ENCODE results near the gene ZNF497. TPM values are rescaled to one million over a fixed set of nuclear protein-coding genes. Genes with fewer than 3 reads are reported as not detected.
"Not testable (repeated sequence)": the region's sequence is repeated elsewhere in the genome, so short reads cannot be mapped to it uniquely, and the experiment has no call there.

The ZNF497 gene
- total RNA-seq, 1 donor from 2014 or later = 0.93 TPM

GRCh38 chr19:58386576-58387337 lies 24.2 kb upstream of the ZNF497 start, which contains the start of gene RPS5:
Gene RPS5 (plus strand): TSS chr19:58387269. CDS start chr19:58388138, 869 bp downstream.
- Mint-ChIP-seq H3K27ac (peak within 1 kb of the TSS; percentile 99), H3K4me1 (ENCODE audit: low read depth) (peaks cover 35% of the 10 kb centered on the region), H3K36me3 (ENCODE audit: low read depth) (peaks cover 28% of the 10 kb centered on the region), H3K4me3 (peak within 1 kb of the TSS; percentile 93), H3K9me3 (no peaks in the 10 kb centered on the region), H3K27me3 (ENCODE audit: insufficient read depth) (no peaks in the 10 kb centered on the region)
- DNase-seq (ENCODE audit: low spot score) = peak; percentile 95
- intact Hi-C loops (cut with micrococcal nuclease) = loop anchor here (1.0 to 10.0 kb wide), 9 partner anchors 15 to 572 kb away; partner anchors contain the start of genes ERVK3-1, ZNF132, ZNF274 and ZNF324B

GRCh38 chr19:58385891-58386575 lies 23.5 kb upstream of the ZNF497 start:
- no peaks in the 10 kb centered on the region for H3K27me3 Mint-ChIP-seq (ENCODE audit: insufficient read depth)
- H3K4me3 Mint-ChIP-seq = peak overlapping the region; percentile 93
- H3K9me3 Mint-ChIP-seq = no peaks in the 10 kb centered on the region
- no peak for DNase-seq (ENCODE audit: low spot score)
- H3K4me1 Mint-ChIP-seq (ENCODE audit: low read depth) = peaks cover 35% of the 10 kb centered on the region
- peak overlapping the region; percentile 99 for H3K27ac Mint-ChIP-seq
- intact Hi-C loops (cut with micrococcal nuclease) = loop anchor here (2.0 to 10.0 kb wide), 2 partner anchors 65 to 571 kb away; partner anchors contain the start of genes ZNF324B and ZNF552
- H3K36me3 Mint-ChIP-seq (ENCODE audit: low read depth) = peaks cover 28% of the 10 kb centered on the region

GRCh38 chr19:58385313-58385890 lies 22.9 kb upstream of the ZNF497 start:
- Mint-ChIP-seq H3K9me3 (no peaks in the 10 kb centered on the region), H3K36me3 (ENCODE audit: low read depth) (peaks cover 22% of the 10 kb centered on the region), H3K4me3 (peak overlapping the region; percentile 93), H3K27ac (peak overlapping the region; percentile 99), H3K27me3 (ENCODE audit: insufficient read depth) (no peaks in the 10 kb centered on the region), H3K4me1 (ENCODE audit: low read depth) (peaks cover 35% of the 10 kb centered on the region)
- DNase-seq (ENCODE audit: low spot score) = no peak
- intact Hi-C loops (cut with micrococcal nuclease) = loop anchor here (10.0 kb wide), 1 partner anchor 571 kb away; the partner anchor contains the start of gene ZNF552

GRCh38 chr19:58382997-58383603 lies 20.5 kb upstream of the ZNF497 start:
- H3K27ac Mint-ChIP-seq = peak overlapping the region; percentile 74
- no peak for DNase-seq (ENCODE audit: low spot score)
- no peaks in the 10 kb centered on the region for H3K27me3 Mint-ChIP-seq (ENCODE audit: insufficient read depth)
- H3K4me1 Mint-ChIP-seq (ENCODE audit: low read depth) = peaks cover 36% of the 10 kb centered on the region
- intact Hi-C loops (cut with micrococcal nuclease) = loop anchor here (10.0 kb wide), 1 partner anchor 568 kb away; the partner anchor contains the start of gene ZNF552
- H3K4me3 Mint-ChIP-seq = peak overlapping the region; percentile 85
- H3K9me3 Mint-ChIP-seq = no peaks in the 10 kb centered on the region
- peaks cover 10% of the 10 kb centered on the region for H3K36me3 Mint-ChIP-seq (ENCODE audit: low read depth)

- intact Hi-C loops (cut with micrococcal nuclease) = loop anchor here (1.0 to 10.0 kb wide), 17 partner anchors 19 to 567 kb away; partner anchors contain the start of genes CHMP2A, ERVK3-1, MZF1 and ZBTB45
- Mint-ChIP-seq H3K4me1 (ENCODE audit: low read depth) (peaks cover 22% of the 10 kb centered on the region), H3K27ac (peak overlapping the region; percentile 89), H3K27me3 (ENCODE audit: insufficient read depth) (no peaks in the 10 kb centered on the region), H3K9me3 (no peaks in the 10 kb centered on the region), H3K4me3 (peak overlapping the region; percentile 87), H3K36me3 (ENCODE audit: low read depth) (peaks cover 2% of the 10 kb centered on the region)
- DNase-seq (ENCODE audit: low spot score) = no peak
Measured at GRCh38 chr19:58381460-58382212, 19.1 kb upstream of the ZNF497 start.

- H3K27me3 Mint-ChIP-seq (ENCODE audit: insufficient read depth) = no peaks in the 10 kb centered on the region
- intact Hi-C loops (cut with micrococcal nuclease) = loop anchor here (1.0 to 10.0 kb wide), 17 partner anchors 19 to 566 kb away; partner anchors contain the start of genes CHMP2A, ERVK3-1, MZF1 and ZBTB45
- peak; percentile 98 for DNase-seq (ENCODE audit: low spot score)
- H3K4me3 Mint-ChIP-seq = peak within 1 kb of the TSS; percentile 87
- H3K36me3 Mint-ChIP-seq (ENCODE audit: low read depth) = peaks cover 2% of the 10 kb centered on the region
- H3K4me1 Mint-ChIP-seq (ENCODE audit: low read depth) = peaks cover 22% of the 10 kb centered on the region
- H3K9me3 Mint-ChIP-seq = no peaks in the 10 kb centered on the region
- peak within 1 kb of the TSS; percentile 89 for H3K27ac Mint-ChIP-seq
Measured at GRCh38 chr19:58380662-58381459, 18.3 kb upstream of the ZNF497 start, which contains the start of gene ZNF837. Gene ZNF837 (minus strand): TSS chr19:58381030. CDS start chr19:58369332, 11,698 bp downstream.

- intact Hi-C loops (cut with micrococcal nuclease) = loop anchor here (2.0 to 10.0 kb wide), 2 partner anchors 139 to 565 kb away; partner anchors contain the start of genes ZBTB45 and ZNF552
- H3K4me1 Mint-ChIP-seq (ENCODE audit: low read depth) = peaks cover 15% of the 10 kb centered on the region
- no peak for DNase-seq (ENCODE audit: low spot score)
Measured at GRCh38 chr19:58380037-58380661, 17.6 kb upstream of the ZNF497 start.

GRCh38 chr19:58379246-58379645 lies 16.7 kb upstream of the ZNF497 start:
- Mint-ChIP-seq H3K4me1 (ENCODE audit: low read depth) (peaks cover 15% of the 10 kb centered on the region), H3K27me3 (ENCODE audit: insufficient read depth) (no peaks in the 10 kb centered on the region), H3K9me3 (no peaks in the 10 kb centered on the region), H3K27ac (peak overlapping the region; percentile 57), H3K36me3 (ENCODE audit: low read depth) (peaks cover 2% of the 10 kb centered on the region), H3K4me3 (peak overlapping the region; percentile 87)
- no peak for DNase-seq (ENCODE audit: low spot score)
- intact Hi-C loops (cut with micrococcal nuclease) = no loop called here

More at GRCh38 chr19:58380037-58380661, 17.6 kb upstream of the ZNF497 start:
- Mint-ChIP-seq H3K27me3 (ENCODE audit: insufficient read depth) (no peaks in the 10 kb centered on the region), H3K4me3 (peak overlapping the region; percentile 87), H3K9me3 (no peaks in the 10 kb centered on the region), H3K27ac (peak overlapping the region; percentile 89), H3K36me3 (ENCODE audit: low read depth) (peaks cover 2% of the 10 kb centered on the region)

GRCh38 chr19:58376724-58377123 lies 14.2 kb upstream of the ZNF497 start:
- H3K27me3 Mint-ChIP-seq (ENCODE audit: insufficient read depth); DNase-seq (ENCODE audit: low spot score); H3K27ac Mint-ChIP-seq; H3K4me1 Mint-ChIP-seq (ENCODE audit: low read depth); H3K36me3 Mint-ChIP-seq (ENCODE audit: low read depth); H3K9me3 Mint-ChIP-seq; intact Hi-C loops (cut with micrococcal nuclease); H3K4me3 Mint-ChIP-seq: not testable (repeated sequence)

- intact Hi-C loops (cut with micrococcal nuclease) = no loop called here
- Mint-ChIP-seq H3K4me1 (ENCODE audit: low read depth) (no peaks in the 10 kb centered on the region), H3K27me3 (ENCODE audit: insufficient read depth) (no peaks in the 10 kb centered on the region)
Measured at GRCh38 chr19:58374200-58374599, 11.6 kb upstream of the ZNF497 start.

More at GRCh38 chr19:58374200-58374599, 11.6 kb upstream of the ZNF497 start:
- no peak for DNase-seq (ENCODE audit: low spot score)
- Mint-ChIP-seq H3K4me3 (no peak overlapping the region), H3K27ac (no peak overlapping the region), H3K9me3 (no peaks in the 10 kb centered on the region), H3K36me3 (ENCODE audit: low read depth) (no peaks in the 10 kb centered on the region)
